SKM-1 (cell line): ENCODE results near the gene FUS.
A peak's percentile ranks its signal among the peaks of the same experiment; 100 is the strongest.
"Not testable (repeated sequence)": the region's sequence is repeated elsewhere in the genome, so short reads cannot be mapped to it uniquely, and the experiment has no call there.

Experiments used
- DNase-seq: peaks from one replicate; lab custom pipeline; 2025; ENCODE audit not compliant: unreplicated experiment; lab: John Stamatoyannopoulos, UW

The FUS gene

GRCh38 chr16:31179747-31180459 is at the start of gene FUS:
Gene FUS (plus strand): TSS chr16:31180139. CDS start chr16:31180215, 76 bp downstream.
- DNase-seq = peak; percentile 85

- peak; percentile 49 for DNase-seq
Measured at GRCh38 chr16:31130336-31130891, 49.5 kb upstream of the FUS start.

- no peak for DNase-seq
Measured at GRCh38 chr16:31130899-31131298, 49.0 kb upstream of the FUS start.

GRCh38 chr16:31131416-31131815 is 48.5 kb upstream of the FUS start:
- no peak for DNase-seq

GRCh38 chr16:31131841-31132271 is 48.1 kb upstream of the FUS start:
- DNase-seq = no peak

- DNase-seq = no peak
Measured at GRCh38 chr16:31132303-31132979, 47.5 kb upstream of the FUS start.

- no peak for DNase-seq
Measured at GRCh38 chr16:31133046-31133501, 46.9 kb upstream of the FUS start.

GRCh38 chr16:31134091-31134571 is 45.8 kb upstream of the FUS start:
- DNase-seq = no peak

- peak; percentile 66 for DNase-seq
Measured at GRCh38 chr16:31134625-31135534, 45.1 kb upstream of the FUS start.

- DNase-seq = no peak
Measured at GRCh38 chr16:31135535-31136286, 44.2 kb upstream of the FUS start, which contains the start of gene PRSS8. Gene PRSS8 (minus strand): TSS chr16:31135727. CDS start chr16:31135498, 229 bp downstream.

GRCh38 chr16:31136287-31136662 is 43.7 kb upstream of the FUS start:
- DNase-seq = no peak

GRCh38 chr16:31136822-31137499 is 43.0 kb upstream of the FUS start:
- not testable (repeated sequence) for DNase-seq

GRCh38 chr16:31138621-31139578 is 41.0 kb upstream of the FUS start:
- no peak for DNase-seq

GRCh38 chr16:31141071-31141469 is 38.9 kb upstream of the FUS start:
- DNase-seq = not testable (repeated sequence)

GRCh38 chr16:31141489-31142108 is 38.3 kb upstream of the FUS start:
- DNase-seq = no peak

GRCh38 chr16:31142109-31143010 is 37.6 kb upstream of the FUS start:
- DNase-seq = peak; percentile 100
